Amniotic epithelial cell (primary cell): ENCODE measurements around the gene DNM2.
A peak's percentile ranks its signal among the peaks of the same experiment; 100 is the strongest.
"Not testable (repeated sequence)": the region's sequence is repeated elsewhere in the genome, so short reads cannot be mapped to it uniquely, and the experiment has no call there.

Experiments
- DNase-seq: peaks from one replicate; pipeline ENCODE4 v3.0.0-alpha.2; 2010; ENCODE audit warnings: low read depth

Gene DNM2

GRCh38 chr19:10870501-10870954, 152.6 kb downstream of the DNM2 start:
- no peak for DNase-seq

- DNase-seq = peak; percentile 94
These were observed 153.2 kb downstream of the DNM2 start, which contains the start of gene CARM1 for GRCh38 chr19:10870955-10871603. TSS of gene CARM1 (plus strand) at chr19:10871553. CDS start at chr19:10871703, 150 bp downstream.

GRCh38 chr19:10871711-10872545, 154.0 kb downstream of the DNM2 start:
- no peak for DNase-seq

GRCh38 chr19:10872546-10873107, 154.7 kb downstream of the DNM2 start:
- no peak for DNase-seq

- DNase-seq = no peak
These were observed 156.1 kb downstream of the DNM2 start for GRCh38 chr19:10874024-10874423.

- no peak for DNase-seq
These were observed 158.8 kb downstream of the DNM2 start for GRCh38 chr19:10876459-10877240.

GRCh38 chr19:10877608-10878007, 159.7 kb downstream of the DNM2 start:
- not testable (repeated sequence) for DNase-seq

- no peak for DNase-seq
These were observed 160.4 kb downstream of the DNM2 start for GRCh38 chr19:10878253-10878652.
